Measurements from ENCODE around the gene ACTL7A.
"Not testable (repeated sequence)": the region's sequence is repeated elsewhere in the genome, so short reads cannot be mapped to it uniquely, and the experiment has no call there.

GRCh38 chr9:108899023-108899695 is 37.1 kb downstream of the ACTL7A start:
- not testable (repeated sequence) for TF ChIP-seq EZH2 (IDR thresholded peaks at IDR 0.05; ENCODE audit: insufficient read depth, poor library complexity, severe bottlenecking); EZH2phosphoT487 (IDR thresholded peaks at IDR 0.05; ENCODE audit: insufficient read depth, low read depth)

Data from GM23248 (cell line).